GM19438 (cell line): Measurements from ENCODE around the gene MOB1B.
"Not testable (repeated sequence)": the region's sequence is repeated elsewhere in the genome, so short reads cannot be mapped to it uniquely, and the experiment has no call there.

Source experiments
- ATAC-seq: cut with Tn5 transposase; IDR thresholded peaks from one replicate; pipeline ENCODE4 v1.9.1; 2021; ENCODE audit warnings: low read depth; ENCODE audit not compliant: unreplicated experiment

The MOB1B gene

GRCh38 chr4:70946939-70947338 is 44.8 kb downstream of the MOB1B start:
- no peak for ATAC-seq

DNA sequence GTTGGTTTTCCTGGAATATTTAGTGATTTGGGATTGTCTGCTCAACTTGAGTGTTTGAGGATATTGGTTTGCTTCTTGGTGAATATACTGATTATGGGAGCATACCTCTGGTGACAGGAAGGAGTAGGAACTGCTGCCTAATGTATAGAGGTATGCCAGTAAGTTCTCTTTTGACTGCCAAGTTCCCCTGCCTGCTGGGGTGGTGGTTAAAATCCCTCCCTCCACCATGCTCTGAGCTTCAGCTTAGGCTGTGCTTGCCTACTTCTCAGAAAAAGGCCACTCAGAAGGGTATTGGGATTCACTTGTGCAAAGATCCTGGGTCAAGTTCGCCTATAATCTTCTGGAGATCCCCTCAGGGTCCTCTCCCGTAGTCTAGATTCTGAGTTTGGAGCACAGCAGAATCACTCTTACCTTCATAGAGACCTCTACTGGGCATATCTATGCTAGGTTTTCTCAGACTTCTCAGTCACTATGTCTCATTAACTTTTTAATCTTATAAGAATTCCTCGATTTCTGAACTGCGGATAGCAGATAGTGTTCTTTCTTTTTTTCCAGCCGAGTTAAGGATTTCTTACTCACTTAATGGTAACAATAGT is 46.6 kb downstream of the MOB1B start:
- ATAC-seq: no peak

- no peak for ATAC-seq
Observed at GRCh38 chr4:70954032-70954431, 51.9 kb downstream of the MOB1B start.

DNA sequence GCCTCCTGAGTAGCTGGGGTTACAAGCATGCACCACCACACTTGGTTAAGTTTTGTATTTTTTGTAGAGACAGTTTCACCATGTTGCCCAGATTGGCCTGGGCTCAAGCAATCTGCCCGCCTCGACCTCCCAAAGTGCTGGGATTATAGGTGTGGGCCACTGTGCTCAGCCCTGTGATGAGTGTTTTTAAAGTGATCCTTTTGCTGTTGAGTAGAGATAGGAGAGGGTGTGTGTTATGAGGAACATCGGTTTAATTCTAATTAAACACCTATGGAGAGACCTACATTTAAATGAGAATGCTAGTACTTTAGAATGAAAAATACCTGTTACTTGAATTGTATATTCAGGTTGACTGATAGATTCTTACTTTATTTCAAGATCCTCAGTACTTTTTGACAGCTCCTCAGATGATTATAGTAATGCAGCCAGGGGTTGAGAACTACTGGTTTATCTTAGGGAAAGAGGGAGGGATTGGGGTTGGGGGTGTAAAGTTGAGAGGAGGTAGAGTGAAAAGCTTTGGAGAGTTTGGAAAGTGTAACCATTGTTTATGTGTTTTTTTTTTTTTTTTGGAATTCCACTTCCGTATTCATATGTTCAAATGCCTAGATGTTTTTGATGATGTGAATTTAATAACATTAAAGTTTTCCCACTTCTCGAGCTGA is 54.5 kb downstream of the MOB1B start:
- ATAC-seq: no peak

DNA sequence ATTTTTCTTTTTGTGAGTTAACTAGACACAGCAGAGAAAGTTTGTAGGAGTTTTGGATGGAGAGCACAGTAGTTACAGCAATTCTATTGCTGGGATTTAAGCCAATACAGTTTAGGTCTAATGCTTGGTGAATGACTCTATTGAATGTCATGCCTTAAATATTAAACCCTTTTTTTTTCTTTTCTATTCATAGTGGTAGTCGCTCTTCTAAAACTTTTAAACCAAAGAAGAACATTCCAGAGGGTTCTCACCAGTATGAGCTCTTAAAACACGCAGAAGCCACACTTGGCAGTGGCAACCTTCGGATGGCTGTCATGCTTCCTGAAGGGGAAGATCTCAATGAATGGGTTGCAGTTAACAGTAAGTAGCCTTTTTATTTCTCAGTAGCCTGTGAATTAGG is 56.5 kb downstream of the MOB1B start:
- no peak for ATAC-seq

- ATAC-seq: no peak
Observed at GRCh38 chr4:70969076-70969475, 66.9 kb downstream of the MOB1B start.

DNA sequence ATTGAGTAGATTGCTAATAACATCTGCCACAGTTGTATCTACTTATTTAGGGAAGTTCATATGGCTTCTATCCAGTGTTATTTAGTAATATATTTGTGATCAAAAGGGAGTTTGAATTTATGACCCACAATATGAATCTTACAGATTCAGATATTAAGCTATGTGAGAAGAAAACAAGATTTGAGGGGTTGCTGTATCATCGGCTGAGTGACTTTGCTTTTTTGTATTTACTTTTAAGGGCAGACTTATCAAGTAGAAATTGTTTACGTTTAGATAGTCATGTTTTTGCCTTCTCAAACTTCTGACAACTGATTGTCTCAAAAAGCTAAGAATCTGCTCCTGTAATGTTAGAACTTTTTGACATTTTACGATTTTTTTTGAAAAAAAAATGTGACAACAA is 74.1 kb downstream of the MOB1B start:
- ATAC-seq: no peak

- no peak for ATAC-seq
Observed at GRCh38 chr4:70979445-70980008, 77.4 kb downstream of the MOB1B start.

DNA sequence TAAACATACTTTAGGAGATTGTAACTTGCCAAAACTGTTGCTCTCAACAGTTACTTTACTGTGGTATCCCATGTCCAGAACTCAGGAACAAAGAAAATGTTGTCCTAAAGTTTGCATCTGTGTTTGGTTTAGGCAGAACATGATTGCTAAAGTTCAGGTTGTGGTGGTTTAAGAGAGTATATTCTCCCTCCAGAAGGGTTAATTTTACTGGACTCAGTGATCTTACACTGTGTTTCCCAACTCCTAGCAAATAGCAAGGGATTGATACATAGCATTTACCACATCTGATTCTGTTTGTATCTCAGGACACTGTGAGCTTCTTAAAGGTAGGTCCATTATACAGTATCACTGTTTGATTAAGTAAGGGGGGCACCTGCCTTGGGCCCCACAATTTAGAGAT is 78.0 kb downstream of the MOB1B start:
- no peak for ATAC-seq

DNA sequence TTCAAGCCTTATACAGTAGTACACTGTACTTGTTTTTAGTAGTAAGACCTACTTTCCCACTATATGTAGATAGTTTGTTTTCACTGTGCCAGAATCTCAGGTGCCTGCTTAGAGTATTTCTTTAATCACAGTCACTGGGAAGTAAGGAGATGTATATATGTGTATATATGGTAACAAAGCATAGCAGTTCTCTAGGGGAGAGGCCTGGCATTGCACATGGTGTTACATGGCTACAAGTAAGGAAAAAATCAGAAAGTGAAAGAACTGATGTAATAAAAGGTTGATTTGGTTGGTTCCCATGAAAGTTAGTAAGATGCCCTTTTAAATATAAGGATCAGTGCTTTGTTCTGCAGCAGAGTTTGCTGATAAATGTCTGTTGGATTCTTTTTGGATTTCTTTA is 81.9 kb downstream of the MOB1B start:
- no peak for ATAC-seq

- ATAC-seq: no peak
Observed at GRCh38 chr4:70984589-70984988, 82.4 kb downstream of the MOB1B start.

GRCh38 chr4:70991596-70991995 is 89.4 kb downstream of the MOB1B start:
- no peak for ATAC-seq

- no peak for ATAC-seq
Observed at GRCh38 chr4:70992391-70992881, 90.3 kb downstream of the MOB1B start.

DNA sequence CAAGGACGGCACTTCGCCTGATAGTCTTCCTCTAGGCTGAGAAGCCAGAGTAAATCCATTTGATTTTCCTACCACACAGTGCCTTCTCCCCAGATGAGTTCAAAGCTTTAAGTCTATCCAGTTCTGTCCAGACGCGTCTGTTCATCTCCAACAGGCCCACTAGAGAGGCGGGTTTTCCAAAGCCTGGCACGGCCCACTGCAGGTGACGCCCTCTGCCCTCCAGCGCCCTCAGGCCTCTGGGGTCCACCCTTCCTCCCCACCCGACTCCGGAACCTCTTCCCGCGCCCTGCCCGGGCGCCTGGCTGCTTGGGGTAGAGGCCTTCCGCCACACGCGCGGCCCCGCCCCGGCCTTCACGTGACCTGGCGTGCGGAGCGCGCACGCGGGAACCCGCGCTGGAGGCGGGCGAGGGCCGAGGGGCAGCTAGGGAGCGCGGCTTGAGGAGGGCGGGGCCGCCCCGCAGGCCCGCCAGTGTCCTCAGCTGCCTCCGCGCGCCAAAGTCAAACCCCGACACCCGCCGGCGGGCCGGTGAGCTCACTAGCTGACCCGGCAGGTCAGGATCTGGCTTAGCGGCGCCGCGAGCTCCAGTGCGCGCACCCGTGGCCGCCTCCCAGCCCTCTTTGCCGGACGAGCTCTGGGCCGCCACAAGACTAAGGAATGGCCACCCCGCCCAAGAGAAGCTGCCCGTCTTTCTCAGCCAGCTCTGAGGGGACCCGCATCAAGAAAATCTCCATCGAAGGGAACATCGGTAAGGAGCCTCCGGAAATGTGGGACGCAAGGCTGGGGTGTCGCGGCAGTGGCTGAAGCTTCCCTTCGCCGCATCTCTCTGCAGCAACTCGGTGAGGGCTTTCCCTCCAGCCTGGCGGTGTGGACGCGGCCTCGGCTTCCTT is 91.3 kb downstream of the MOB1B start, which contains the start of gene DCK:
DCK (plus strand) TSS at position 469 of the 888 bp plus-strand sequence; CDS start at position 656, 187 bp downstream.
- ATAC-seq: peak; percentile 70

GRCh38 chr4:70994069-70994366 is 91.8 kb downstream of the MOB1B start:
- ATAC-seq: no peak

- peak; percentile 33 for ATAC-seq
Observed at GRCh38 chr4:70994387-70995099, 92.4 kb downstream of the MOB1B start.

DNA sequence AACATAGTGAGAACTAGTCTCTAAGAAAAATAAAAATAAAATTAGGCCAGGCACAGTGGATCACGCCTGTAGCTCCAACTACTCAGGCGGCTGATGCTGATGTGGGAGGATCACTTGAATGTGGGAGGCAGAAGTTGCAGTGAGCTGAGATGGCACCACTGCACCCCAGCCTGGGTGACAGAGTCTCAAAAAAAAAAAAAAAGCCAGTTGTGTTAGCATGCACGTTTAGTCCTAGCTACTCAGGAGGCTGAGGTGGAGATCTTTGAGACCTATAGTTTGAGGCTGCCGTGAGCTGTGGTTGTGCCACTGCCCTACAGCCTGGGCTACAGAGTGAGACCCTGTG is 93.8 kb downstream of the MOB1B start:
- no peak for ATAC-seq

- ATAC-seq: no peak
Observed at GRCh38 chr4:70997036-70997435, 94.9 kb downstream of the MOB1B start.

GRCh38 chr4:70997546-70997945 is 95.4 kb downstream of the MOB1B start:
- ATAC-seq: no peak

- not testable (repeated sequence) for ATAC-seq
Observed at GRCh38 chr4:70999639-71000038, 97.5 kb downstream of the MOB1B start.

DNA sequence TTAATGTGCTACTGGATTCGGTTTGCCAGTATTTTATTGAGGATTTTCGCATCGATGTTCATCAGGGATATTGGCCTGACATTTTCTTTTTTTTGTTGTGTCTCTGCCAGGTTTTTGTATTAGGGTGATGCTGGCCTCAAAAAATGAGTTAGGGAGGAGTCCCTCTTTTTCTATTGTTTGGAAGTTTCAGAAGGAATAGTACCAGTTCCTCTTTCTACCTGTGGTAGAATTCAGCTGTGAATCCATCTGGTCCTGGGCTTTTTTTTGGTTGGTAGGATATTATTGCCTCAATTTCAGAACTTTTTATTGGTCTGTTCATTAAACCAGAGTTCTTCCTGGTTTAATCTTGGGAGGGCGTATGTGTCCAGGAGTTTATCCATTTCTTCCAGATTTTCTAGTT is 99.2 kb downstream of the MOB1B start:
- not testable (repeated sequence) for ATAC-seq
